GM21529 (cell line): ENCODE measurements around the gene TREX2.

ENCODE experiments used
- ATAC-seq: cut with Tn5 transposase; IDR thresholded peaks from one replicate; pipeline ENCODE4 v1.9.1; 2021; ENCODE audit not compliant: unreplicated experiment

Gene TREX2

DNA sequence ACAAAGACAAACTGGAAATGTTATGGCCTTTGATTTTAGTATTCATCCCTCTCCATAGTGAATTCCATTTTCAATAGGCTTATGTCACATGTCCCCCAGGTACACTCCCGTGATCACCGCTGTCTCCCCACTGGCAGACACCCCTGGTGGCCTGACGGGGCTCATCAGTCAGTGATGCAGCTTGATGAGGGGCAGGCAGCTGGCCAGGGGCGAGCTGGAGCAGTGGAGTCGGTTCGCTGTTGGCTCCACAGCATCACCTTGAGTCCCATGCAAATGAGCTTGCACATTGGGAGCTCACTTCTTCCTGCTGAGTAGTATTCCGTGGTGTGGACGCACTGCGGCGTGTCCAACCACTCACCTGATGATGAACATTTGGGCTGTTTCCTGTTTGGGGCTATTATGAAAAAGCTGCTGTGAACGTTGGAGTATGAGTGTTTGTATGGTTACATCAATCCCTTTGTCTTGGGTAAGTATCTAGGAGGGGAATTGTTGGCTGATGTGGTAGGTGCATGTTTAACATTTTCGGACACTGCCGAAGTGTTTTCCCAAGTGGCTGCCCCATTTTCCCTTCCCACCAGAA lies 5.2 kb downstream of the TREX2 start:
- no peak for ATAC-seq

DNA sequence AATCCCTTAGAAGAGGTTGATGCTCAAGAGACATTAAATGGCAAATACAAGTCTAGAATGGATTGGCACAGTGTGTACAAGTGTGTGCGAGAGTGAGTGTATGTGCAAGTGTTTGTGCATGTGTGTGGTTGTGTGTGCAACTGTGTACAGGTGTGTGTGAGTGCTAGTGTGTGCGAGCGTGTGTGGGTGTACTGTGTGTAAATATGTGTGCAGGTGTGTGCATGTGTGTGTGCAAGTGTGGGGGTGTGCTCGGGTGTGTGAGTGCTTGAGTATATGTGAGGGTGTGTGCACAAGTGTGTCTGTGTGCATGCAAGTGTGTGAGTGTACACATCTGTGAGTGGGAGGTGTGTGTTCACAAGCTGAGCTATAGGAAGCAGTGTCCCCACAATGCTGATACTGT lies 5.9 kb downstream of the TREX2 start:
- no peak for ATAC-seq

DNA sequence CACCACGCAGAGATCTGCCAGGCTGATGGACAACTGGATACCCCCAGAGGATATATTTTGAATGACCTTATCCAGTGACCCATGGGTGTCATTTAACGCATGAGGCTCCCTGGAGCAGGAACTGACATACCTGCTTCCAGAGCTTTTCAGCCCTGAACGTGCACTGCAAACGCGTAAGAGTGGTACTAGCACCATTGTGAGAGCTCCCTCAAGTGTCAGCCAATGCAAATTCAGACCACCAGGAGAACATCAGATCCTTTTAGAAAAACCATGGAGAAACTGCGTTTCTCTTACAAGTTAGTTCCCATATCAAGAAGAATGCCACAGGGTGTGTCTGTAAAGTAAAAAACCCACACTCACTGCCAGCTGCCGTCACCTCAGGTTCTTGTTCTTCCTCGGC lies 7.3 kb downstream of the TREX2 start:
- no peak for ATAC-seq

DNA sequence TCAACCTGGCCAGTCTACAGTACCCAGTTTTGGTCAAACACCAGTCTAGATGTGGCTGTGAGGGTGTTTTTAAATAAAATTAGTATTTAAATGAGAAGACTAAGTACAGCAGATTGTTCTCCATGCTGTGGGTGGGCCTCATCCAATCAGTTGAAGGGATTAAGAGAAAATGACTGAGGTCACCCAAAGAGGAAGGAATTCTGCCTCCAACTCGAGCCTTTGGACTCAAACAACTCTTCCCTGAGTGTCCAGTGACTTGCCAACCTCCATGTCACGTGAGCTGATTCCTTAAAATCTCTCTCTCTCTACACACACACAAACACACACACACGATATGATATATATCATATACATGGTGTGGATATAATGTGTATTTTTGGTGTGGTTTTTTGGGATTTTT lies 10.0 kb downstream of the TREX2 start:
- ATAC-seq: no peak

DNA sequence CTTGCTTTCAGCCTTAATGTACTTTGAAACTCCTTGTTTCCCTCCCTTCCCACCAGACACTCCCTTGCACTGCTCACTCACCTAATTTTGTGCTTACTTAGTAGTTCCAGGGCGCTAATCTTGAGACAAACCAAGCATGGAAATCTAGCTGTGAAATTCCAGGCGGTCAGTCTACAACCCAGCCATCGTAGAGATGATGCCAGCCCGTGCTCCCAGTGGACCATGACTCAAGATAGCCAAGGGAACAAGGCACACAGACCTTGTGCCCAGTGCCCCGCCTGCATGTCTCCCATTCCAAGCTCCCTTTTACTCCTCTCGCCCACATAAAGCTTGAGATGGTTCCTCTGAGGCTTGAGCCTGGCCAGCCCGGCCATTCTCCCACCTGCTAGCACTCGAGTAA lies 11.1 kb downstream of the TREX2 start:
- no peak for ATAC-seq

DNA sequence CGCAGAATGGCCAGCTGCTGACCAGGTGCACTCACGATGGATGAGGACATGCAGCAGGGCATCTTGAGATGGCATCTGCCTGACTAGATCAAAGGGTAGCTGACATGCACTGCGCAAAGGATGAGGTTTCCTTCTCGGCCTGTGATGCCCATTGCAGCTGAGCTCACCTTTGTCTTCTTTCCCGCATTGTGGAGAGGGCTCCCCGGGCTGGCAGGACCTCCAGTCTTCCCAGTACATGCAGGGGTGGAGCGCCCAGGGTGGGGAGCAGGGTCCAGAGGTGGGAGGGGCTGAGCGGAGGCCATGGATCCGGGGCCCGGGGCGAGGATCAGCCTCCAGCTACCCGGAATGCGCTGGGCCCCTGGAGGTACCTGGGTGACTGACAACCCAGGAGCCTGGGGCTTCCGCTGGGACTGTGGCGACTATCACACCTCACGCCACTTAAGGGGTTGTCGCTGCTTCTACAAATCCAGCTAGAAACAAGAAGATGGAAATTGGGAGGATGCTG lies 12.0 kb downstream of the TREX2 start:
- ATAC-seq: no peak

DNA sequence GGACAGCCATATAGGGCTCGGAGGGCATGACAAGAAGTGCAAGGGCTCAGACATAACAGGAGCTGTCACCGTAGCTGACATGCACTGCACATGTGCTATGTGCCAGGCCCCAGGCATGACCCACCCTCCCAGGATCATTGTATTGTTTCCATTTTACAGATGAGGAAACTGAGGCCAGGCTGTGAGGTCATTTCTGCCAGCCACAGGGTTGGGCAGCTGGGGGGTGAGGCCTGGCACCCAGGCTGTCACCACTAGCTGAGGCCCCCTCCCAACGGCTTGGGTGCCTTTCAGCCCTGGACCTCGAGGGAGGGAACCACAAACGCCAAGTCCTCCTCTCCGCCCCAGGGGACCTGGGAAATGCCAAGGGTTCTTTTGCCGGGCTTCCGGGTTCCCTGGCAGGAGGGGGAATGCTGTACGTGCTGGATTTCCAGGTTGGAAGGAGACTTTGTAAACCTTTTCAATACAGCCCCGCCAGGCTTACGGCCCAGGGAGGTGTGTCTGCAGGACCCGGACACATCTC lies 12.6 kb downstream of the TREX2 start:
- no peak for ATAC-seq

DNA sequence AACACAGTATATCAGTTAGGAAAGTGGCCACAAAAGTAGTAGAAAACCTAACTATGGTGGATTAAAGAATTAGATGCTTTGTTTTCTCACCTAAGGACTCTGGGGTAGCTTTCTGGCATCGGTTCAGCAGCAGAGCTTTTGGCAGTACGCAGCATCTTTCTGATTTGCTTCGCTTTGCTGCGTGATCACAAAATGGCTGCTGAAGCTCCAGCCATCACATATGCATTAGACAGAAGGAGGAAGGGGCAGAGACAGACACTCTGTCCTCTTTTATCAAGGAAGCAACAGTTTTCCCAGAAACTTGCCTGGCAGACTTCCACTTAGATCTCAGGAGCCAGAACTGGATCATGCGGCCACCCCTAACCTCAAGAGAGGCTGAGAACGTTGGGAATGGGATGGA lies 15.1 kb downstream of the TREX2 start:
- no peak for ATAC-seq

DNA sequence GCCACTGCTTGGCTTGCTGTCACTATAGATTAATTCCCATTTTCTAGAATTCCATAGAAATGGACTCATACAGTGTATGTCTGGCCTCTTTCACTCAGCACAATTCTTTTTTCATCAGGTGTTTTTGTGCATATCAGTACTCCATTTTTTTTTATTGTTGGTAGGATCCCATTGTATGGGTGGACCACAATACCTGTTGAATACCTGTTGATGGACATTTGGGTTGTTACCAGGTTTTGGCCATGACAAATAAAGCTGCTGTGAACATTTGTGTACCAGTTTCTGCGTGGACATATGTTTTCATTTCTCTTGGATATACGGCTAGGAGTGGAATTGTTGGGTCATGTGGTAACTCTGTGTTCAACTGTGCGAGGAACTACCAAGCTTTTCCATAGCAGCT lies 19.7 kb downstream of the TREX2 start:
- ATAC-seq: no peak

DNA sequence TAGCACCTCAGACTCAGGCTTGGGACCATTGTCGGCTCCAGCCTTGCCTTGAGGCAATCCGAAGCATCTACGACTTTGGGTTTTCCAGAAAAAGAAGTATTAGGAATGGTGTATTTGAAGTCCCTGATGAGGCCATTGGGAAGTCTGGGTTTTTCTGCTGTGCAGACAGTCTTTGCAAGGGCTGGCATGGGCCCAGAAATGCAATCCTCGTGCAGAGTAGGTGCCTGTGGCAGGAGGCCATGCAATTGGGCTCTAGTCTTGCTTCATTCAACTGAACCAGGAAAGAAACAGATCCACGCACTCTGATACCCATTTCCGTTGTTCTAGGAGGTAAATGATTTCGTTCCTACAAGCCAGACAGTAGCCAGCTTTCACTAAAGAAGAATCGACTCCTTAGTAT lies 22.2 kb downstream of the TREX2 start:
- ATAC-seq: no peak

DNA sequence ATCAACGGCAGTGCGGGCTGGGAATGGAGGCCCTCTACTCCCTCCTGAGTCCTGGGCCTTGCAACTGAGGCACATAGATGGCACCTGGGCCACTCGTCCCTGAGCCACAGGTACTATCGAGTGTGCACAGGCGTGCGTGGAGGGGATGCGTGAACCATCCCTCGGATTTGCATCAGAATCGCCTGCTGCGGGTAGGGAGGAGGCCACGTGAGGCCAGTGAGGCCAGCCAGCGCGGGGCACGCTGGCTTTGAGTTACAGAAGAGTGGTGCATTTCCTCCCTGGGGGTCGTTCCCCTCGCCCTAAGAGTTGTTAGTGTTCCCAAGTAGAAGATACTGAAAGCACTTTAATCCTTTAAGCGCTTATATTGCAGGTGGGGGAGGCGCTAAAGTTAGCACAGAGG lies 24.0 kb downstream of the TREX2 start:
- no peak for ATAC-seq

DNA sequence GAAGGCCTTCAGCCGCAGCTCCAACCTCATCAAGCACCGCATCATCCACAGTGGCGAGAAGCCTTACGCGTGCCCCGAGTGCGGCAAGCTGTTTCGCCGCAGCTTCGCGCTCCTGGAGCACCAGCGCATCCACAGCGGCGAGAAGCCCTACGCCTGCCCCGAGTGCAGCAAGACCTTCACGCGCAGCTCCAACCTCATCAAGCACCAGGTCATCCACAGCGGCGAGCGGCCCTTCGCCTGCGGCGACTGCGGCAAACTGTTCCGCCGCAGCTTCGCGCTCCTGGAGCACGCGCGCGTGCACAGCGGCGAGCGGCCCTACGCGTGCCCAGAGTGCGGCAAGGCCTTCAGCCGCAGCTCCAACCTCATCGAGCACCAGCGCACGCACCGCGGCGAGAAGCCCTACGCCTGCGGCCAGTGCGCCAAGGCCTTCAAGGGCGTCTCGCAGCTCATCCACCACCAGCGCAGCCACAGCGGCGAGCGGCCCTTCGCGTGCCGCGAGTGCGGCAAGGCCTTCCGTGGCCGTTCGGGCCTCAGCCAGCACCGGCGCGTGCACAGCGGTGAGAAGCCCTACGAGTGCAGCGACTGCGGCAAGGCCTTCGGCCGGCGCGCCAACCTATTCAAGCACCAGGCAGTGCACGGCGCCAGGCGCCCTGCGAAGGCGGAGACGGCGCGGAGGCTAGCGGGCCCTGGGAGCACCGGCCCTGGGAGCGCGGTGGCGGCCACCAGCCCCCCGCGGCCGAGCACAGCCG lies 24.8 kb downstream of the TREX2 start:
- no peak for ATAC-seq

DNA sequence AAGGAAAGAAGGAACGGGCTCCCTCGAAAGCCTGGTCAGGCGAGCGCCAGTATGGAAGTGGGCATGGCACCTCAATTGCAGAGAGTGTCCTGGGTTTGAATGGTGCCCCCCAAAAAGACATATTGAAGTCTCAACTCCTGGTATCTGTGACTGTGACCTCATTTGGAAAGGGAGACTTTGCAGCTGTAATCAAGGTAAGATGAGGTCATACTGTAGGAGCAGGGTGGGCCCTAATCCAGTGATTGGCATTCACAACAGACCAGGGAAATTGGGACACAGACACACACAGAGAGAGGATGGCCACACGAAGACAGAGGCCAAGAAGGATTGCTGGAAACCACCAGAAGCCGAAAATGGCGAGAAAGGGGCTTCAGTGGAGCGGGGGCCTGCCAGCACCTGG lies 28.2 kb downstream of the TREX2 start:
- ATAC-seq: no peak

DNA sequence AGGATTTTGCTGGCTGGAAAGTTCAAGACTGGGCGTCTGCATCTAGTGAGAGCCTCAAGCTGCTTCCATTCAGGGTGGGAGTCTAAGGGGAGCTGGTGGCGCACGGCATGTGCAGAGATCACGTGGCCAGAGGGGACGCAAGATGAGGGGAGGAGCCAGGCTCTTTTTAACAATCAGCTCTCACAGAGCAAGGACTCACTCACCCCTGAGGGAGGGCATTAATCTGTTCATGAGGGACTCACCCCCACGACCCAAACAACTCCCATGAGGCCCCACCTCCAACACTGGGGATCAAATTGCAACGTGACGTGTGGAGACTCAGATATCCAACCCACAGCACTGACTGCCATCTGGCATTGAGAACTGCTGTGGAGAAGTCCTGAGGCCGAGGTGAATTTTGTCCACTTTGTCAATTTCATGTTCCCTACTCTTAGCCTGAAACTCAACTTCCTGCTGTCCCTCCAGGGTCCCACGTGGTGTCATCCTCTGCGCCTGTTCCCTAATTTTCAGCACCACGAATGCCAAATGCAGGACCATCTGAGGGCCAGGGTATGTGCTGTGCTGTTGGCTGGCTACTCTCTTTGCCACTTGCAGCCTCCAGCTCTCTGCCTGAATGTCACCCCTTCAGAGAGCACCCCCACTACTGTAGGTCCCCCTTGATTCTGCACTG lies 28.9 kb downstream of the TREX2 start:
- ATAC-seq: no peak

DNA sequence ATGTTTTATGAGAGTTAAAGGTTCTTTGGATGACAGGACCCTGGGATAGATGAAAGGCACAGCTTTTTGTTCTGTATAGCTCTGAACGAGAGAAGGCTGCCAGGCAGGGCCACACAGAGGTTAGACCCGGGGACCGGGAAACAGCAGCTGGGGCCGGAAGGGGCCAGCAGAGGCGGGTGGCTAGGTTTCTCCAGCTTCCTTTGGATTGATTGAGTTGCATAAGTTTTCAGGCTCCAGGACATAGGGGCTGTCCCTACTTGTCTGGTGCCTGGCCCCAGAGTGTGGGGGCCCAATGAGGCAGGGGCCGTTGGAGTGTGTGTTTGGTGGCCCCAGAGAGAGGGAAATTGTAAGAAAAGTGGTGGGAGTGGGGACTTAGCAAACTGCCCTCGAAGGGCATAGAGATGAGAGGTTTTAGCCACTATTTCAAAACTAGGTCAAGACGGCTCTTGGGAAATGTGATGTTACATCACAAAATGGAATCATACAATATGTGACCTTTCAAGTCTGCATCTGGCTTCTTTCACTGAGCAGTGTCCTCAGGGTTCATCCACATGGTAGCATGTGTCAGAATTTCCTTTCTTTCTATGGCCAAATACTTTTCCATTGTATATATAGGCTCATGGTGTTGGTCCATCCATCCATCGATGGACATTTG lies 30.9 kb downstream of the TREX2 start:
- ATAC-seq: no peak

DNA sequence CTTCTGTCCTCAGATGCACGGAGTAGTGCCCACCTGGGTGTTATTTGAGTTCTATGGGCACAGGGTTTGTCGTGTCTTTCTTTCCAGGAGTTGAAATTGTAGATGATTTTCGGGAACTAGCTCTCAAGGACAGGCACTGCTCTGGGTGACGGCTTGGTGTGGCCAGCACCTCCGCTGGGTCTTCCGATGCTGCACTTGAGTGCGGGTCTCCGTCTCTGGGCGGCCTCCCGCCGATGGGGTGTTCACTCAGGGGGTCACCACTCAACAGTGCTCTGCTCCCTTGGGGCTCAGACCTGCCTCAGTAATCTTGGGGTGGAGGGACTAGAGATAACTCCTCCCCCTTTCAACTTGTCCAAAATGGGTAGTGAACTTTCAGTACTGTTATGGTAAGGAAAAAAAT lies 32.1 kb downstream of the TREX2 start:
- no peak for ATAC-seq

DNA sequence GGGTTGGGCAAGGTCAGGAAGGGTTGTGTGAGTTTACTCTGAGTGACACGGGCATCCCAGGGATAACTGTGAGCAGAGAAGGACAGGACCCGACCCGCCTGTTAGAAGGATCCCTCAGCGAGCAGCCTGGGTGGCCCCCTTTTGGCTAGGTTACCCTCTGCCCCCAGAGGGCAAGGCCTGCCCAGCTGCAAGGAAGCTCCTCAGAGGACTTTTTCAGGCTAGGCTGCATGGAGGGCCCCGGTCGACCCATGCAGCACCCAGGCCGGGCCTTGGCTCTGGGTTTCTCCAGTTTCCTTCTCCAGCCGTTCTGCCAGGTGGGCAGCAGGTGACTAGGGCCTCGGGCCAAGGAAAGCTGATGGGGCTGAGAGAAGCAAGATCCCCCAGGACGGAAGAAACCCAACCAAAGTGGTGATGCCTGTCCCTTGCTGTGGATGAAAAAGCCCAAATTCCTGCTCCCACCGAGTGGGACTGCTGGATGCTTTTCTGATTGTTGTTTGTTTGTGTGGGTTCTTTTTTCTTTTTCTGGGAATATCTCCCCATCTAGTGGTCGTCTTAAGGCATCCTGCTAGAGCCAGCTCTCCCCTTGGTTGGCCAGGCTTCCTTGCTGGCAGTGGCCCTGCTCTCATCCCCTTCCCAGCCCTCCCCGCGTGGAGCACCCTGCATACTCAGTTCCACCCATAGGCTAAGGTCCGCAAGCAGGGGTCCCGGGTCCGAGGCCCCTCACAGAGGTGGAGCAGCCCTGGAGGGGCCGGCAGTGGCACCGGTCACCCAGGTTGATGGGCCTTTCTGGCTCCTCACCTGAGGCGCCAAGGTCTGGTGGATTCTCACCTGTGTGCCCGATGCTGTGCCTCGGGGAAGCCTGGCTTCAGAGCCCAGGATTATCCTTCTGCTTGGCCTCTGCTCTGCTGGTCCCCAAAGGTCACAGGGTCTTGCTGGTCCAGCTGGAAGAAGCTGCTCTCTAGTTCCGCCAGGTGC lies 32.8 kb downstream of the TREX2 start:
- ATAC-seq: no peak

DNA sequence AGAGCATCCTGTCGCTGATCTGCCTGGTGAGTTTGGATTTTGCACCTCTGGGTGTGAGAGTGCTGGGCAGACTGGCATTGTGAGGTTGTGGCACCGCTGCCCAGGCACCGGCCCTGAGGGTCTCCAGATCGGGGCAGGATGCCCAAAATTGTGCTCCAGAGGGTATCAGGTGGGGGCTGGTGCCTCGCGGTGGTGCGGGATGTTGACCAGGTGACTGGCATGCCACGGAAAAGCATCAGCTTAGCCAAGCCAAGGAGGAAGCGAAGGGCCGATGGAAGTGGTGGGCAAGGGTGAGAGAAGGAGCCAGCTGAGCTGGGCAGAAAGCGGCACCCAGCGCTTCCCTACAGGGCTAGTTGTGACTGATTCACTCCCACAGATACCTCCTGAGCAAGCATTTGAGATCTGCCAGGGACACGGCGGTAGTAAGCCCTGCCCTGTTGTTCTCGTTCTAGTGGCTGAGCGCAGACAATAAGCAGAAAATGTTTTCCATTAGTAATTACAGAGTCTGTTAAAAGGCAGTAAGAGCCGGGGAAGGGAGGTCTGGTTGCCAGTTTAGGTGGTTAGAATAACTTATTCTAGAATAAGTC lies 33.8 kb downstream of the TREX2 start:
- ATAC-seq: no peak

DNA sequence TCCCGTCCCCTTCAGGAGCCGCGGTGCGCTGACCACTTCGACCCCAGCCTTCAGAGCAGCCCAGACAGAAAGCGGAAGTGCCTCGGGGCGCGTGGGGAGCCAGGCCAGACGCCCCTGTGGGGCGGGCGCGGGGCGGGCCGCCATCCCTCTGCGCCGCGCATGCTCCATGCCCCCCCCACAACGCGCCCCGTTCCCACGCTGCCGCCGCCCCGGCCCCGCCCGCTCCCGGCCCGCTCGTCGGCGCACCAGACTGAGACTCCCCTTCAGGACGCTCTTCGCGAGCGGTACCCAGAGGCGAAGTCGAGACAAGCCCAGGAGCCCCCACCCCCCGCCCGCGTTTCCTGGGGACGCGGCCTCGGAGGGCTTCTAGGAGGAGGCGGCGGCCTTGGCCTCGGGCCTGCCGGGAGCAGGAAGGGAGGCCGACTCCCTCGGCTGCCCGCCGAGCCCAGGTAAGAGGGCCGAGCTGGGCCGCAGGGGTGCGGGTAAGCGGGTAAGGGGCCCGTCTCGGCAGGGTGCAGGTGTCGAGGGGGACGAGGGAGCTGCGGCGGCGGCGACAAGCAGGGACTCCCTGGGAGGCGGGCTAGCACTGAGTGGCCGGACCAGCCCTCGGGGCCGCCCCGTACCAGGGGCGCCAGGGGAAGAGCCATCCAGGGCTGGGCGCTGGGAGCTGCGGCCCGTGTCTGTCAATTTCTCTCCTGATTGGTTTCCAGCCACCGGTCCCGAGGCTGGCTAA lies 34.4 kb downstream of the TREX2 start, which contains the start of gene ZFP92:
TSS of gene ZFP92 (plus strand) at position 218 of the 733 bp plus-strand sequence. CDS start 6,851 bp downstream, outside the sequence.
- no peak for ATAC-seq
